ENCODE data around the gene FNDC1.
"Not testable (repeated sequence)": the region's sequence is repeated elsewhere in the genome, so short reads cannot be mapped to it uniquely, and the experiment has no call there.

Gene FNDC1

DNA sequence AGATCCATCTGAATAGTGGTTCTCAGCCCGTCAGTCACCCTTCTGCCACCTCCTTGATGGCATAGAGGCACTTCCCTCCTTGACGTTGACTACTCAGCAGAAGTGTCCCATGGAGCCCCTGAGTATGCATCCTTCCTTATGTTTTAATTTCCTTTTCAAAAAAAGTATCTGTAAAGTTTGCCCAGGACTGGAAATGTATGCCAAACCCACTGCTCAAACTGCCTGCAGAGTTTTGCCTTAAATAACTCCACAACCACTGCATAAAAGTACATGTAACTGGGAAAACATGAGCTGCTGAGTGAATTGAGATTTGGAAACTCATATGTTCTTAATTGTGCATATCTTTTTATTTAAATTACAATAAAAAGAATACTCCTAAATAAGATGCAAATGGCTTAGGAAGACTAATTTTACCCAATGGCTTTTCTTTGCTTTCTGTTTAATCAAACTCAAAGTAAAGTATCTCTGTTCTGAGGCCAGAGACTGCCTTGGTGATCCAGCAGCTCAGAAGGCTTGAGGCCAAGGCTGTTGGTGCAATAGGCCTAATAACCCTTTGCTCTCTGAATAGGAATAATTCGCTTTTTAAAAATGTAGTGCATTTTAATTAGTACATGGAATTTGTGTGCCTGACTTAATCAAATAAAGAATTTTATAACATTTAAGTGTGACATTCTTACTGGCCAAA lies 90.4 kb downstream of the FNDC1 start:
- no peak for DNase-seq

DNA sequence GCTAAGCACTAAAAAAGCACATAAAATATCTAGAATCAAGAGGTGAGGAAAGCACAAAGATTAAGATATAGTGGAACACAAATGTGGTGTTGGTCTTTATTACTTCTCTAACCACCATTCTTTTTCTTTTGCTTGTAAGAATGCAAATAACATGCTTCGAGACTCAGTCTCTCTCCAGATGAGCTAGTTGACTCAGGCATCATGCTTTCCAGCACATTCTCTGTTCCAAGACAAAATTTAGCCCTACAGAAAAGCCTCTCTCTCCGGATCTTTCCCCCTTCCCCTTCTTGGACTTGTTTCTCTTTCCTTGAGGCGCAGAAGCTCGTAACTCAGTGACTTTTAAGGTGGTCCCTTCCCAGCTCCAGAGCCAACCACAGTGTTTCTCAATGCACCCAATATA lies 91.0 kb downstream of the FNDC1 start:
- no peak for DNase-seq

DNA sequence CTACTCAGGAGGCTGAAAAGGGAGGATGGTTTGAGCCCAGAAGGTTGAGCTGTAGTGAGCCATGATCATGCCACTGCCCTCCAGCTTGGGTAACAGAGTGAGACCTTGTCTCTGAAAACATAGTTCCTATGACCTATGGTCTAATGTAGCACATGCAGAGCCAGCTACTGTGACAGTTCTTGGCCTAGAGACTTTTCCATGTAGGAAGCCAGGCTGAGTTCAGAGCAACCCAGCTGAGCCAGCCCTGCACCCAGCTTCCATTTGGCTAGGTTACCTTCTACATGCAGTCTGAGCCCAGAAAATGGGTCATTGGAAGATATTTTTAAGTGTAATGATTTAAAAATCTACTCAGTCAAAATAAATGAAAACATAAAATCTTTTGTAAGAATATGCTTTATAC lies 92.8 kb downstream of the FNDC1 start:
- no peak for DNase-seq

DNA sequence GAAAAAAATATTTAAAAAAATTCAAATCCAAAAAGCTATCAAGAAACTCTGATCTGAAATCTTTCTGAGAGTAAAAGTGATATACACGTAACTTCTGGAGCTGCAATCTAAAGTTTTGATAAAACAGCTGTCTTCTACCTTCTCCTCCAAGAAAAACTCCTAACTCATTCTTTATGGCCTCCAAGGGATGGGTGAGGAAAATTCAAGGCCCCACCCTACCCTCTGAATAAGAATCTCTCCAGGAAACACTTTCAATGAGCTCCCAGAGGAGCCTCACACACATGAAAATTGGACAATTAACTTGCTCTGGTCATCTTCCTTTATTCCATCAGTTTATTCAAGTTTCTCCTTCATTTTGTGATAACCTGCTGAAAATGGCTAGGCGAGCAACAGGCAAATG lies 93.4 kb downstream of the FNDC1 start:
- no peak for DNase-seq

DNA sequence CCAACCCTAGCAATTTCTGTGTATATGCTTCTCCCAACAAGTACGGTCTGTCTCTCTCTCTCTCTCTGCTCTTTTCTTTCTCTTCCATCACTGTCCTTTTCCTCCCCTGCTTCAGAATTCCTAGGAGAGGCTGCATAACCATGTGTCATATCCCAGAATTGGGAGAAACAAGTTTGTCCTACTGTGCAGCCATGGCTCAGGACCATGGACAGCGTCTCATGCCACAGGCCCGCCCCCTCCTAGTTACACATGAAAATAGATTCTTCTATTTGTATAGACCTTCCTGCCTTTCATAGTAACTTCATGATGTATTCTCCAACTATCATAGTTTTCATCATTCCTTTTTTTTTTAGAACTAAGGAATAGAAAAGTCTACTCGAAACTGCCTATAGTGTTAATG lies 98.0 kb downstream of the FNDC1 start:
- DNase-seq: peak in 1 of 2 donors; percentile 37

DNA sequence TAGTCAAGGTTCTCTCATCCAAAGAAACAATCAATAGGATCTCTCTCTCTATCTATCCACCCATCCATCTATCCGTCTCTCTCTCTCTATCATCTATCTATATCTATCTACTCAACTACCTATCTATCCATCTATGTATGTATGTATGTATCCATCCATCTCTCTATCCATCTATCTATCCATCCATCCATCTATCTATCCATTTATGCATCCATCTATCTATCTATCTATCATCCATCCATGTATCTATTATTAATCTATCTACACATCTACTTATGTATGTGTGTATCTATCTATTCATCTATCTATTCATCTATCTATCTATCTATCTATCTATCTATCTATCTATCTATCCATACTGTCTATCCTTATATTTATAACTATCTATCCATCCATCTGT lies 99.3 kb downstream of the FNDC1 start:
- no peak for DNase-seq

DNA sequence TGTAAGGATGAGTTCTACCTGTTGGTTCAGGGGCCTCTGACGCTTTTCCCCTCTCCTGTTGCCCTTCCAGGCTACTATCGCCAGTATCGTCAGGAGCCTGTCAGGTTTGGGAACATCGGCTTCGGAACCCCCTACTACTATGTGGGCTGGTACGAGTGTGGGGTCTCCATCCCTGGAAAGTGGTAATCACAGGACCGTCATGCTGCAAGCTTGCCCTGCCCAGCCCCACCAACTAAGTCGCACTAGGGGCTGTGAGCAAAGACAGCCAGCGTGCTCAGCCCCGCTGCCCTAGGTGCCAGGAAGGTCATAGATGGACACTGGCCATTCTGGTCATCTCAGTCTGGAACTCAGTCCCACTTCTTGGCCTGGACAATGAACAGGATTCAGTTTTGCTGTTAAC lies 102.1 kb downstream of the FNDC1 start:
- DNase-seq: no peak

DNA sequence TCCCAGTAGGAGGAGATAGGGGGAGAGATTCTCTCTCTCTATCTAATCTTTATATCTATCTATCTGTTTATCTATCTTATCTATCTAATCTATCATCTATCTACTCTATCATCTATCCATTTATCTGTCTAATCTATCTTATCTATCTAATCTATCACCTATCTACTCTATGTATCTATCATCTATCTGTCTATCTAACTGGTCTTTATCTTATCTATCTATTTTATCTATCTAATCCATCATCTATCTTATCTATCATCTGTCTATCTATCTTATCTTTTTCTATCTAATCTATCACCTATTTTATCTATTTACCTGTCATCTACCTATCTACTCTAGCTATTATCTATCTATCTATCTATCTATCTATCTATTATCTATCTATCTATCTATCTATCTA lies 109.4 kb downstream of the FNDC1 start:
- DNase-seq: no peak

DNA sequence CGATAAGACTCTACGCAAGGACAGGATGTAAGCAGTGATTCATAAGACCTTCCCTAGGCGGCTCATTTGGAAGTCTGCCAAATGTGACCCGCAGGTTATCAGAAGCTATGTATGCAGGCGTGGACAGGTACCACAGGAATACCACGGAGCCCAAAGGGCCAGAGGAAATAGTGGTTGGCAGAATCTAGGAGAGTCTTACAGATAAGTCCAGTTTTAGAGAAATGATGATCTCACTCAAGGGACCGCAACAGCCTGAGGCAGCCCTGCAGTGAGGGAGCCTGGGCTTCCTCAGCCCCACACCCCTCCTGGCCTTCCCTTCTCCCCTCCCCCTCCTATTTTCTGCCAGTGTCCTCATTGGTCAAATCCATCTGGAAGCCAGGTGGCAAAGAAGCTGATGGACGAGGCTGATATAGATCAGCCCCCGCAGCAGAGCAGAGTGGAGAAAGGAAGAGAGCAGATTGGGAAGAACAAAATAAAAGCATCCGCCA lies 110.6 kb downstream of the FNDC1 start:
- DNase-seq: no peak

DNA sequence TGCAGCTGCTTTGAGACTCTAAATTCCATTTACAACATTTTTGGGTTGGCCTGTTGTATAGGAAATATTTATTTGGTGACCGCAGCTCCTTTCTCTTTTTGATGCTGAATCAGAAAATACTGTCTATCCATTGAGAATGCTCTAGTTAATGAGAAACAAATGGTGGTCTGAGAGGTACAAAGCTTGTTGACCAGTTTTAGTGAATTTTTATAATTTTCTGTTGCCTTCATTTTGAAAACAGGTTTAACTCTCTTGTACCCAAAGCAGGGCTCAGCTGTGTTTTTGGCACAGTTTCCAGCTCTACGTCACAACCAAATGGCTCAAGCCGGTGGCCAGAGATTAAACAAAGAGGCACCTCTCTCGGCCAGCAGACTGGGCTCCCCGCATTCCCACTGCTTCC lies 113.2 kb downstream of the FNDC1 start:
- DNase-seq: no peak

DNA sequence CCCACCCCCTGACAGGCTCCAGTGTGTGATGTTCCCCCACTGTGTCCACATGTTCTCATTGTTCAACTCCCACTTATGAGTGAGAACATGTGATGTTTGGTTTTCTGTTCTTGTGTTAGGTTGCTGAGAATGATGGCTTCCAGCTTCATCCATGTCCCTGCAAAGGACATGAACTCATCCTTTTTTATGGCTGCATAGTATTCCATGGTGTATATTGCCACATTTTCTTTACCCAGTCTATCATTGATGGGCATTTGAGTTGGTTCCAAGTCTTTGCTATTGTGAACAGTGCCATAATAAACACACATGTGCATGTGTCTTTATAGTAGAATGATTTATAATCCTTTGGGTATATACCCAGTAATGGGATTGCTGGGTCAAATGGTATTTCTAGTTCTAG lies 115.5 kb downstream of the FNDC1 start:
- DNase-seq: not testable (repeated sequence)

DNA sequence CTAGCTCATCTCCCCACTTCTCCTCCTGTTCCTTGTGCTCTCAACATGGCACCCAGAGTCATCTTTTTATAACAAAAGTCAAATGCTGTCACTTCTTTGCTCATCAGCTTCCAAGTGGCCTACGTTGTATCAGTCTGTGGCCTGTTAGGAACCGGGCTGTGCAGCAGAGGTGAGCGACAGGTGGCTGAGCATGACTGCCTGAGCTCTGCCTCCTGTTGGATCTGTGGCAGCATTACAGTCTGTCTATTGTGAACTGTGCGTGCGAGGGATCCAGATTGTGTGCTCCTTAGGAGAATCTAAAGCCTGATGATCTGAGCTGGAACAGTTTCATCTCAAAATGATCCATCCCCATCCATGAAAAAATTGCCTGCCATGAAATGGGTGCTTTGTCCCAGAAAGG lies 129.6 kb downstream of the FNDC1 start:
- no peak for DNase-seq

DNA sequence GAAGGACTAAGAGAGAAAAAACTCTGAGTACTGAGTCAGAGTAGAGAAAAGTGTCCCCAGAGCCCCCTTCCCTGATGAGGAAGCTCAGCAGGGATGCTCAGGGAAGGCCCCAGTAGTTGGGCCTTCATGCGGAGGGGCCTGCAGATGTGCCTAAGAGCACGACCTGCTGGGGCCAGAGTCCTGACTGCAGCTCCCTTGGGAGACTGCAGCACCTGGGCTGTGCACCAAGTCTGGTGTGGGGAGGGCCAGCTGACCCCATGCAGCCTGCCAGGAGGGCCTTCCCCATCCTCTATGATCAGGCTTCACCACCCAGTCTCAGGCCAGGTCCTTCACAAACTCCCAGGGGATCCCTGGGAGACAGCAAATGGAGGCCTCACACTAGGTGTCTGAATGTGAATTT lies 130.4 kb downstream of the FNDC1 start:
- no peak for DNase-seq

DNA sequence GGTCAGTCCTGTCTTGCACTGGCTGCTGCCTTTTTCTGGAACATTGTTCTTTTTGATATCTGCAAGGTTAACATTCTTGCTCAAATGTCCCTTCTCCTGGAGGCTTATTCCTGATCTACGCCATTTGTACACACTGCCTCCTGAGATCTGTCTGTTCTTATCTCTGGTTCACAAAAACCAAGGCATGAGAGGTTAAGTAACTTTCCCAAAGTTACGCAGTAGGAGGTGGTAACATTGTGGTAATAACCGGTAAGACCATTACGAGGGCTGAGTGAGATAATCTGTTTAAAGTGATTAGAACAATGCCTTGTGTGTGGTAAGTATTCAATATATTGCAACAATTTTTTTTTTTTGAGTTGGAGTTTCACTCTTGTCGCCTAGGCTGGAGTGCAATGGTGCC lies 132.1 kb downstream of the FNDC1 start:
- no peak for DNase-seq

DNA sequence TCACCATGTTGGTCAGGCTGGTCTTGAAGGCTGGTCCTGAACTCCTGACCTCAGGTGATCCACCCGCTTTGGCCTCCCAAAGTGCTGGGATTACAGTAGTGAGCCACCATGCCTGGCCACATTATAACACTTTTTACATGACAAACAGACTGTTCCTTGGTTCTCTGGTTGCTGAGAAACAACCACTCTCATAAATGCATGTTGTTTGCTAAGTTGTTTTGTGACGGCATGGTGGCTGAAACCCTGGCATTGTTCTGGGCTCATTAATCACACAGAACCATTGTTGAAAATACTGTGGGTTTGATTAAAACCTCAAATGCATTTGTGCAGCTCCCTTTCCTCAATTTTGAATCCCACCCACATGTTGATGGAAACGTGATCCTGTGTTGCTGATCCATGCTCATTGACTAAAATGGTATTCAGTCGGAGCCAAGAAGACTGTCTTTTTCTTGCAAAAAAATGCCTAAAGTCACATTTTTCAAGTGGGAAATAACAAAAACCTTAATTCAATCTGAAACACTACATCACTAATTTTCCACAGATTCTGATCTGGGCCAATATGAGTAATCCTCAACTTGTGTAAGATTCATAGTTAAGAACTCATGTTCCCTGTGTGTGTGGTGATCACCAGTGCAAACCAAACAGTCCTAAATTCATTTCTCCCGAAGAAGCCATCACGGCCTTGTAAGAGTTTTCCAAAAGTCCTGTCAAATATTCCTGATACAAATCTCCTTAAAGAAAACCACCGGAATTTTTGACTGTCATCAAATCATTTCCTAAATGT lies 132.8 kb downstream of the FNDC1 start:
- no peak for DNase-seq

DNA sequence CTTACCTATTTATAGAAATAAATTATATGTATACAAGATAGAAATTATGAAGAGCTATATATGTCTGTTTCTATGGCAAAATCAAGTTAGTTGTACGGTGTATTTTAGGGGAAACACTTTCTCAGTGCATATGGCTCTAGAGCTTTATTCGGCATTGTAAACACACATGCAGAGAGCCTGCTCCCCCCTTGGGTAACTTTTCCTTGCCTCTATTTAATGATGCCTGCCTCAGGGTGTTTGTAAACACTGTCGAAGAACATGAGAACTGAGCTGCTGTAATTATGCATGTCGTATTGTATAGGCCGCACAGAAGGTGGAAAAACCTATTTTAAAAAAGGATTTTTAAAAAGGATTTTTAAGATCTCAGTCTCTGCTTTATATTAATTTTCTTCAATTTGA lies 133.4 kb downstream of the FNDC1 start:
- DNase-seq: no peak

DNA sequence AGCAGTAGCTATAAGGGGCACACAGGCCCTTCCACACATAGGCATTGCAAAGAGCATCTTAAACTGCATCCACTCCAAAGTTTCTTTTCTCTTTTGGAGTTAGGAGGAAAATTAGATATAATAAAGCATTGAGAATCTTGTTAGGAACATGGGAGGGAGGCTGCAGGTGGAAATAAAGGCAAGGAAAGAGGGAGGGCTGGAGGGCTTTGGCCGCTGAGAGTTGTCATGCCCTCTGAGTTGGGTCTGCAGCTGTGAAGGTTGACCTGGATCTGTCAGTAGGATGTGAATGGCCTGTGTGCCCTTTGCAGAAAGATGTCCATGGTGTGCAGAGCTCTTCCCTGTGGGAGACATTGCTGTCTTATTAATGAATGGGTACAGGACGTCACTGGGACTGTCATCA lies 134.0 kb downstream of the FNDC1 start:
- no peak for DNase-seq

DNA sequence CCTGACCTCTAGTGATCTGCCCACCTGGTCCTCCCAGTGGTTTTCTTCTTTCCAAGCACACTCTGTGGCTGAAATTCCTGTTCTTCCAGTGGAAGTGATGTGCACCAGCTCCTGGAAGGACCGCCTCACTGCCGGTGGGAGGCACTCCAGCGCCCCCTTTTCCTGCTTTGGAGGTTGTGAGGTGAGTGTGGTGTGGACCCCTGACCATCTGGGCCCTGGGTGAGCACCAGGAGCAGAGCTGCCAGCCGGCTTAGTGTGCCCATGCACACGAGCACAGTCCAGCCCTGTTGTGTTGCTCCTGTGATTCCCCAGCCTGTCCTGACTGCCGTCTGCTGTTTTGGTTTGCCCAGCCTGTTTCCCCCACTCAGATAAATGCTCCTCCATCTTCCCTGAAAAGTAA lies 134.6 kb downstream of the FNDC1 start:
- no peak for DNase-seq

DNA sequence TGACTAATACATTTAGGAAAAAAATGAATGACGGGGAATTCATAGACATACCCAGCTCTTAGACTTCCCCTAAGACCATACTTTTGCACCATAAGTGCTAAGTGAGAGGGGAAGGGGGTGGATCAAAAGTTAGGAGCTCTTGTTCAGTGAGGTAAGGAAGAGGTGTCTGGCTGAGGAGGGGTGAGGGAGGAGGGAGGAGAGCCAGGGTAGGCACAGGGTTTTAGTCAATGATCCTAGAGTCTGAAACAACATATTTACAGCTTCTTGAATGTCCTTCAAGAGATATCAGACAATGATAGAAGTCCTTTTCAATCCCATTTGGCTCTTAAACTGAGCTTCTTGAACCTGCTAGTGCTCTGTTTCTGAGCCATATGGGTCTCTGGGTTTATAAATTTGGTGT lies 135.4 kb downstream of the FNDC1 start:
- no peak for DNase-seq

DNA sequence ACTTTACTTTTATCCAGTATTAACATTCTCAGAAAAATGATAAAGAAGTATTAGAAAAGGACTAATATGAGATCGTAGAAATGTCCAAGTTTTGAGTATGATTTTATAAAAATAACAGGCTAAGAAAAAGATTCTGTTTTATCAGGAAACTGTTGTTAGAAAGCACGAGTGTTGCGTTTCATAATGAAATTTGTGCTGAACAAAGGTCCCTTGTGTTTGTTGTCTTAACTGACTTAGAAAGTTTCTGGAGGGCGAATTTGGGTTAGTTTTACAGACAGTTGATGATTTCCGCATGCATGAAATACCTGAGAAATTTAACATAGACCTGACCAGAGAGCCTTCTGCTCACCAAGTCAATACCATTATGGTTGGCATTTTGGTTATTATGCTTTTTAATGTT lies 136.0 kb downstream of the FNDC1 start:
- DNase-seq: no peak

DNA sequence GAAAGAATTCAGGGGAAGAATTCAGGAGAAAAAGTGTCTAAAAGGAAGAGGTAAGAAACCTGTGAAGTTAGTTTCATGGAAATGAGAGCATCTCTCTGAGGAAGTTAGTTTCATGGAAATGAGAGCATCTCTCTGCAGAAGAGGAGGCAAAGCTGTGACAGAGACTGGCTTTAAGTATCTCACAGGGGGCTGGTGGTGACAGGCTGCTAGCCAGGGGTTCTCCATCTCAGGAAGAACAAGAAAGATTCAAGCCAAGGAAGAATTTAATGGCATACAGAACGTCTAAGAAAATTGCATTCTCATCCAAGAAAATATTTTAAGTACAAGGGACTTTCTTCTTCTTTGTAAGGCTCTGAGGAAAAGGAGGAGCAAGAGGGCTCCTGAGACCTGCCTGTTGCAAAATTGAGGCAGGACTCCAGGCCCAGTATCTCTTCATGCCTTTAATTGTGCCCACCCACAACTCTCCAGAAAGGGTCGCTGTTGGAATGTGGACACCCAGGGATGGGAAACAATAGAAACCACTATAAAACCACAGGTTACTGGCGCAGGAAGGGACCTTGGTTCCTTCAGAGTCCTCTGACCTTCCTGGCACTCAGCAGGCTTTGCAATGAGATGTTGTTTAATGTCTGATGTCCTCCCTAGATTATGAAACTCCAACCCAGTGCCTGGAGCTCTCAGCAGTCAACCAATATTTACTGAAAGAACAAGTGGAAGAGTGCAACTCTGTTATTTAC lies 136.8 kb downstream of the FNDC1 start:
- DNase-seq: no peak

DNA sequence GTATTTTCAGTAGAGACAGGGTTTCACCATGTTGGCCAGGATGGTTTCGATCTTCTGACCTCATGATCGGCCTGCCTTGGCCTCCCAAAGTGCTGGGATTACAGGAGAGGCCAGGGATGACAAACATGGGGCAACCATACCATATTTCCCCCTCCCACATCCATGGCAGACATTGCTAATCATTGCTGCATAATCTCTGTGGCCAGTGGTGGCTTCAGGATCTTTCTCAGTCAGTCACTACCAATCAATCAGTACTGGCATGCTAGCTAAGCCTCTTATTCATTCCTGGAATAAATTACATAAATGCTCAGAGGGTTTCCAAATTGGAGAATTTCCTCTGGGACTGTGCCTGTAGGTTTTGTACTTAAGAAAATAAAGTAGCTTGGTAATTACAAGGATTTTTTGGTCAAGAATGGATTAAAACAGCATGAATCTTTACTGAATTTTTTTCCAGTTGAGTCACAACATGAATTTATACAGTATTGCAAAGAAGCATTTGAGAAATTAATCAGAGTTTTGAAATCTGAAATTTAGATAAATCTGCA lies 138.1 kb downstream of the FNDC1 start:
- no peak for DNase-seq

DNA sequence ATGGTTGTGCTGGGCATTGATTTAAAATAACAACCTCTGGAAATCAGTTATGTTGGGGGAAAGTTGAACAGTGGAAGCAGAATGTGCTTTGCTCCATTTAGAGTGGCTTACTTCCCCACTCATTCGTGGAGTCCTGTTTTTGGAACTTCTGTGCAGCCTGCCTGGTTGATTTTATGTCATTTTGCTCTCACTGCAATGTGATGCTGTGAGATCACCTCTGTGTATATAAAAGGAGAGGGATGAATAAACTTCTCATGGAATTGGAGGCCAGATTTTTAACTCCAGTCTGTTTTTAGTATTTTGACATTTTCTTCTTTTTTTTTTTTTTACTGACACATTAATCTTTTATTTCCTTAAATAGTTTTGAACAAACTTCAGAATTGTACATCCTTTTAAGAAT lies 139.0 kb downstream of the FNDC1 start:
- DNase-seq: no peak

DNA sequence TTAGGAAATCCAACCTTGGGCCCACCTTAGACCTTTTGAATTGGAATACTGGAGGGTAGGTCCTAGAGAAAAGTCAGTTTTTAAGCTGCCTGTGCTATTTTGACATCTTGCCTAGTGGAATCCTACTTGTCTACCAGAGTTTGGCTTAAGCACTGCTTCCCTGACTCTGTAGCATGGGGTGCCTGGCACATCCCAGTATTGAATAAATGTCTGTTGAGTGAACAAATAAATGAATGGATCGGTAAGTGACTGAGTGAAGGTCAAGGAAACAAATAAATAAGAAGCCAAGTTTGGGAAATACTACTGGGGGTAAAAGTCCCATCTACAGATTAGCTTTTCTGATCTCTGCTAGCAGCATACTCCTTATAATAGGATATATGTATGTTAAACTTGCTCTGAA lies 140.5 kb downstream of the FNDC1 start:
- no peak for DNase-seq

Measured in stimulated activated CD4-positive, alpha-beta T cell treated with anti-CD3 and anti-CD28 coated beads, Interleukin-2, amount 100 ng/mL, for 24 hours (primary cell).